Activated T-helper 1 cell treated with anti-CD3 and anti-CD28 coated beads, Interleukin-12 subunit alpha, Interleukin-12 subunit beta, Interleukin-2, Interleukin-4 antibody, amounts not matched to agents 30 ng/mL and 10 ng/mL and 1 ng/mL, durations not matched to agents 14 hours and 24 hours and 36 hours (primary cell): ENCODE measurements around the gene SUN3. TPM values are rescaled to one million over a fixed set of nuclear protein-coding genes. Genes with fewer than 3 reads are reported as not detected.
"Not testable (repeated sequence)": the region's sequence is repeated elsewhere in the genome, so short reads cannot be mapped to it uniquely, and the experiment has no call there.

Experiments used
- DNase-seq: peaks from one replicate; pipeline ENCODE4 v3.0.0; 2021; ENCODE audit warnings: low spot score
- H3K27ac Mint-ChIP-seq: one replicate; pipeline ENCODE4 v1.8.0; 2021; ENCODE audit warnings: mild to moderate bottlenecking, mixed read lengths
- H3K27me3 Mint-ChIP-seq: one replicate; pipeline ENCODE4 v1.8.0; 2022; ENCODE audit warnings: mild to moderate bottlenecking, moderate library complexity, mixed read lengths; ENCODE audit not compliant: insufficient read depth
- H3K36me3 Mint-ChIP-seq: one replicate; pipeline ENCODE4 v1.8.0; 2021; ENCODE audit warnings: low read depth, mixed read lengths
- H3K4me1 Mint-ChIP-seq: one replicate; pipeline ENCODE4 v1.8.0; 2021; ENCODE audit warnings: low read depth, mixed read lengths
- H3K4me3 Mint-ChIP-seq: one replicate; pipeline ENCODE4 v1.8.0; 2021; ENCODE audit warnings: mild to moderate bottlenecking, moderate library complexity, mixed read lengths
- H3K9me3 Mint-ChIP-seq: one replicate; pipeline ENCODE4 v1.8.0; 2021; ENCODE audit warnings: mixed read lengths
- intact Hi-C: fragments of 100-400 bp; cut with micrococcal nuclease; formaldehyde crosslinking; loops from one replicate; pipeline ENCODE4 v1.15.1; 2024
- total RNA-seq: library from RNA; stranded (reverse); gene quantifications from 2 replicates; pipeline ENCODE4 v1.2.3, GENCODE V29; 2022

The SUN3 gene
- total RNA-seq, 1 donor from 2014 or later: not detected

DNA sequence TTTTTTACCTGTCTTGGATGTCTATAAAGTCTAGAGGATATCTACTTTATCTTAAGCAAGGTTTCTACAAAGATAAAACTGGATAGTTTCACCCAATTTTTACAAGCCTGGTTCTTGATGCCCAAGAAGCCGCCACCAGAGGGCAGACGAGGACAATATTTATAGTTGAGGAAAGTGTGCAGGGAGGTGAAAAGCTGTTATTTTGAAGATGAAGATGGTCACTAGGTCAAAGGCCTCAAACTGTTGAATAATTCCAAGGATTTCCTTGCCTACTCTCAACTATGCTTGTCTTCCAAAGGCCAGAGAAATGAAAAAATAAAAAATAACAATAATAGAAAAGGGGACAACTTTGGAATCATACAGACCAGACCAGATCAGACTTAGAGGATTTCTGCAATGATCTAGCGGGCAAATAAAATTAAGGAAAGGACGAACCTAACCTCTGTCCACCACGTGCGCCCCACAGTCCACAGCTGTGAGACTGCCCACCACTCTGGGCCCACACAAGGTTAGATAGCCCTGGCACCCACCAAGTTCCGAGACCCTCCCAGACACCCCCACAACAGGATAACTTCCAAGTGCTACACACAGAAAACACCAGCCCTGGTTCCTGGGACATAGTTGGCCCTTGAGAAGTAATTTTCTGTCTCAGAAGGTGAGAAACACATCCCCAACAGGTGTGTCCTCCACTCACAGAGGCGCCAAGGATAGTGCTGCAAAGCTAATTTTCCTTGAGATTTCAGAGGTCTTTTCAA is 83.5 kb downstream of the SUN3 start:
- intact Hi-C loops: loop anchor here (1.0 to 5.0 kb wide), 4 partner anchors 24 to 352 kb away; no protein-coding TSS in a partner anchor
- peak; percentile 44 for DNase-seq
- Mint-ChIP-seq H3K27ac (no peak overlapping the region), H3K27me3 (no peaks in the 10 kb centered on the region), H3K36me3 (no peaks in the 10 kb centered on the region), H3K9me3 (no peaks in the 10 kb centered on the region), H3K4me3 (no peak overlapping the region), H3K4me1 (no peaks in the 10 kb centered on the region)

DNA sequence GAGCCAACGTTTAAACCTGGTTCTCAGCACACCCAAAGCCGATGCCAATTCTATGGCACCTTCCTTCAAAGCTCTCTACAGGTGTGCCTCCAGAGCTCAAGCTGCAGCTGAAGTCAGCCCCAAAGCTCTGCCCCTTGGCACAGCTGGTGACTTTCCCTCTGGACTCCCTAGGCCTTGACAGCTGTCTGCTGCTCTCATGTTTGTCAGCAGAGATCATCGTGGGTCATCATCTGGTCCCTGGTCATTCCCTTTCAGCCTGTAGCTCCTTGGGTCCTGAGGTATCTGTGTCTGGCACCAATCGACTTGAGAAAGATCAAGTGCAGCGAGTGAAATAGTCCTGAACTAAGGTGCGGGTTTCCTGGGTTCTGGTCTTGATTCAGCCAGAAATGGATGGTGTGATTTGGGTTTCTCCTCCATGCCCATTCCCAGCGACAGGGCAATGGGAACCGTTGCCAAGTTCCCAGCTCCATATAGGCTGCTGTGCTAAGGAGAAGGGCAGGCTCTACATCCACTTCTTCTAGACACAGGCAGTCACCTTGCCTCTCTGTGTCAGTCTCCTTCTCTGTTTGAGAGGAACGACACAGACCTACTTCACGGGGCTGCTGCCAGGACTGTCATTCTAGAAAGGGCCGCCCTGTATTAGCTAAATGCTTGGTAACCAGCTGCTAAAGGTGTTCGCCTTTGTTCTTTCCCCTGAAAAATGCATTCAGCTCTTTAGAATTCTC is 84.2 kb downstream of the SUN3 start:
- Mint-ChIP-seq H3K36me3 (no peaks in the 10 kb centered on the region), H3K27ac (no peak overlapping the region), H3K4me1 (no peaks in the 10 kb centered on the region), H3K9me3 (no peaks in the 10 kb centered on the region), H3K4me3 (no peak overlapping the region), H3K27me3 (no peaks in the 10 kb centered on the region)
- intact Hi-C loops: loop anchor here (1.0 to 5.0 kb wide), 4 partner anchors 25 to 353 kb away; no protein-coding TSS in a partner anchor
- DNase-seq: no peak

DNA sequence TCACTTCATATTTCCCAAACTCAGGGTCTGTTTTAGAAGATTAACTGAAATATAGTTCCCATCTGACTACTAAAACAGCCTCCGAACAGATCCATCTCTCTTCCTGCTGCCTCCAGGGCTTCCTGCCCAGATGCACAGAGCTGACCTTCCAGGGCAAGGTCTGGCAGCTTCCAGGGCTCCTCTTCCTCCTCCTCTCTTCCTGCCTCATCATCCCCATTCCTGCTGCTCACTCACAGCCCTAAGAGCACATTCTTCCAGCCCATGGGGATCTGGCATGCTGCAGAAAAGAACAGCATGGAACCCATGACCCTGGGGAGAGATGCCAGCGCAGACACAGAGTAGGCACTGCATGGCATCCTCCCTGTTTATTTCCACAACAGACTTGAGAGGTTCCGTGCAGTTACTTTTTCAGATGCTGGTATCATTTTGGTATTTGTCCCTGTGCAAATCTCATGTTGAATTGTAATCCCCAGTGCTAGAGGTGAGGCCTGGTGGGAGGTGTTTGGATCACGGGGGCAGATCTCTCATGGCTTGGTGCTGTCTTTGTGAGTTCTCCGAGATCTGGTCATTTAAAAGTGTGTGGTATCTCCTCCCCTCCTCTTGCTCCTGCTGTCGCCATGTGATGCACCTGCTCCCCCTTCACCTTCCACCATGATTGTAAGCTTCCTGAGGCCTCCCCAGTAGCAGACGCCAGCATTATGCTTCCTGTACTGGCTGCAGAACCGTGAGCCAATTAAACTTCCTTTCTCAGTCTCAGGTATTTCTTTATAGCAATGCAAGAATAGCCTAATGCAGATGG is 85.0 kb downstream of the SUN3 start:
- Mint-ChIP-seq H3K4me3 (no peak overlapping the region), H3K27ac (no peak overlapping the region), H3K36me3 (no peaks in the 10 kb centered on the region), H3K9me3 (no peaks in the 10 kb centered on the region), H3K4me1 (no peaks in the 10 kb centered on the region), H3K27me3 (no peaks in the 10 kb centered on the region)
- intact Hi-C loops: no loop called here
- DNase-seq: no peak

DNA sequence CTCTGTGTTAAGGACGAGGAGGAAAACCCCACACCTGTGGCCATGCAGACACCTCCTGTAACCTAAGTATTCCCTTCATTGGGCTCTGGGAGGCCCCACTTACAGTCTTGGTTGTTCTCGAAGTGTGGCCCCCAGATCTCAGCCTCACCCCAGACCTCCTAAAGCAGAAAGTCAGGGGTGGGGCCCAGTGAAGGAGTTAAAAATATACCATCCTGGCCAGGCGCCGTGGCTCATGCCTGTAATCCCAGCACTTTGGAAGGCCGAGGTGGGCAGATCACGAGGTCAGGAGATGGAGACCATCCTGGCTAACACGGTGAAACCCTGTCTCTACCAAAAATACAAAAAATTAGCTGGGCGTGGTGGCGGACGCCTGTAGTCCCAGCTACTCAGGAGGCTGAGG is 86.3 kb downstream of the SUN3 start:
- H3K27me3 Mint-ChIP-seq, H3K4me3 Mint-ChIP-seq, intact Hi-C loops, H3K27ac Mint-ChIP-seq, H3K9me3 Mint-ChIP-seq, DNase-seq, H3K36me3 Mint-ChIP-seq, H3K4me1 Mint-ChIP-seq: not testable (repeated sequence)

DNA sequence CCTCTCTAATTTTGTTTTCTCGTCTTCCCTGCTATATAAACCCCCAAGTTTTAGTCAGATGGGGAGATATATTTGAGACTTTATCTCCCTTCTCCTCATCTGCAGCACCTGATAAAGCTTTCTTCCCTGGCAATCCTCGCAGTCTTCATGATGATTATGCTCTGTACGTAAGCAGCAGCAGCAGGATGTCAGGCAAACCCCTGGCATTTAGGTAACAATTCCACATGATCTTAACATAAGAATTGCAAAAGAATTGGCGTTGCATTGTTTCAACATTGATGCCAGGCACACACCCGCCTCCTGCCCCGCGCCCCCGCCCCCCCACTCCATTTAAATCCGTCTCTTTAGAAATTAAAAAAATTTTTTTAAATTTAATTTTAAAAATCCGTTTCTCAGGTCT is 86.8 kb downstream of the SUN3 start:
- Mint-ChIP-seq H3K27ac (no peak overlapping the region), H3K4me1 (peaks cover 6% of the 10 kb centered on the region), H3K27me3 (no peaks in the 10 kb centered on the region), H3K9me3 (no peaks in the 10 kb centered on the region), H3K4me3 (no peak overlapping the region), H3K36me3 (no peaks in the 10 kb centered on the region)
- no peak for DNase-seq
- intact Hi-C loops: no loop called here

DNA sequence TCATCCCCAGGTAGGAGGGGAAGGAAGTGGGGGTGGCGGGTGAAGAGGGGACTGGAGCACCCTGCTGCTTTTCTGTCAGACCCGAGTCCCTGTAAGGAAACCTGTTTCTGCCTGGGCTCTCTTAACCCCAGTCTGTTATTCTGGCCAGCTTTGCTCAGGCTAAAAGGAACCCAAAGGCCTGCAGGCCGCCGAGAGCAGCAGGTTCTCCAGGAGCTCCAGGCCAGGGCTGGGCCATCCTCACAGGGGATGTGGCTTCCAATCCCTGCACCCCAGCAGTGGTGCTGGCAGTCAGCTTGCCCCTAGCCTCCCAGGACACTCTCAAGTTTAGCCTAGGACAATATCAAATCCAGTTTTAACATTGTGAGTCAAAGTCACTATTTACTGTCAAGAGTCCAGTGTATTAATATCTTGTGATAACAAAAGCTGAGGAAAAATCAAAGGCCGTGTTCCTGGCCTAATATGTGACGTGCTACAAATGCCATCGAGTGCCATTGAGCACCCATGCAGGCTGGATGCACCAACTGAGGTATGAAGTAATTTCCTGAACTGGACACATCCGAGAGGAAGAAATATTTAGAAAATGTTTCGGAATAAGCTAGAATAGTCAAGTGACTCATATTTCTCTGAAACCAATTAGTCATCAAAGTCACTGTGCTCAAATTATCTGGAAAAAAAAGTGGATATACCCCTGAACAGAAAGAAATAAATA is 87.6 kb downstream of the SUN3 start:
- intact Hi-C loops: no loop called here
- H3K27ac Mint-ChIP-seq: no peak overlapping the region
- no peaks in the 10 kb centered on the region for H3K9me3 Mint-ChIP-seq
- peaks cover 6% of the 10 kb centered on the region for H3K4me1 Mint-ChIP-seq
- DNase-seq: no peak
- no peak overlapping the region for H3K4me3 Mint-ChIP-seq
- H3K36me3 Mint-ChIP-seq: no peaks in the 10 kb centered on the region
- H3K27me3 Mint-ChIP-seq: no peaks in the 10 kb centered on the region

DNA sequence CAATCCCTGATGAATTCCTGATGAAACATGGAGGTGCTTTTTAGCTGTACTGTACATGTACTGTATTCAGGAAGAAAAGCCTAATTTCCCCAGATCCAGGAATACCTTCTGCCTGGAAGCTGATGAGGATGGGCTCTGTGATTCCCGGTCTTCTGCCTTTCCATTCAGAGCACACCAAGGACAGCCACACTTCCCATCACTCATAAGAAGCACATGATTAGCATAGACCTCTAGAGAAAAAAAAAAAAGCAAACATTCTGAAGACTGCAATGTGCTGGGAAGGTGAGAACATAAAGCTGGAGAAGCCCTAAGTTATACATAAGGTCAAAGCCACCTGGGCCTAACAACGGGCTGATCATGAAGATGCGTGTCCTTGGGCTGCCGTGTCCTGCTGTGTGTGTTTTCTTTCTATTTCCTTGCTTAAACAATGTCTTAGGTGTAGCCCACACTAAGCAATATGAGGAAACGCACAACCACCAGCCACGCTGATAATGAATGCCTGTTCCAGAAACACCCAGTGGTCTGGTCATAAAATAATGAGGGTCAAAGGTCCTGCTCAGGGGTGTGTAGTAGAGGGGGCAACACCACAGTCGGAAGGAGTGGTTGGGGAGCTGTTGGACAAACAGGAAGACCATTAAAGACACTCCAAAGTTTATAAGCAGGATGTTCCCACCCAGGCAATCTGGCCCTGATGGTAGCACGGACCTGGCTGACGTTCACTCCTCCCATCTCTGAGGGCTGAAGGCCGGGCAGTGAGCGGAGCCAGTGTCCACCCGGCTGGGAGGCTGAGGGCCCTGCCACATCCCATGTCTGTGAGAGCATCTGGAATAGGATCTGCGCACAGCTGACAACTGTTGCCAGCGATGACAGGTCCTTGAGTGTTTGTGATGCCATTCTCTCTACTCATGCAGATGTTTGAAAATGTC is 88.6 kb downstream of the SUN3 start:
- no peak overlapping the region for H3K27ac Mint-ChIP-seq

DNA sequence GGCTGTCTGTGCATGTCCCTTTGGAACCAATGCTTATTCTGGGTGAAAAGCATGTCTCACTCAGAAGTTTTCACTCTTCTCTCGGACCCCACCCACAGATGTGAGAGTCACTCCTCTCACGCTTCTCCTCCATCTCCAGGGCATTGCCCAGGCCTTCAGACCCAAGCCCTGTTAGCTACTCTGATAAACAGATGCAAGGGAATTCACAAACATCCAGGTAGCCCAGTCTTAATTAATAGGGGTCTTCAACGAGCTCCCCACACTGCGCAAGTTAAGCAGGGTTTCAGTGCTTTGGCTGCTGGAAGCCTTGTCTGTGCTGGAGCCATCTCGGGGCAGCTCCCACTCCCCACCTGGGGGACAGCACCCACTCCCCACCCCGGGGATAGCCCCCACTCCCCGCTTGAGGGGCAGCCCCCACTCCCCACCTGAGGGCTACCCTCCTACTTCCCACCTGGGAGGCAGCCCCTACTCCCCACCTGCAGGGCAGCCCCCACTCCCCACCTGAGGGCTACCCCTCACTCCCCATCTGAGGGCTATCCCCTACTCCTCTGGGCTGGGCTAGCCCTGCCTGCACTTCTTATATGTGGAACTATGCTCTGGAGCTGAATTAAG is 89.4 kb downstream of the SUN3 start:
- Mint-ChIP-seq H3K36me3 (no peaks in the 10 kb centered on the region), H3K27me3 (no peaks in the 10 kb centered on the region), H3K4me1 (peaks cover 6% of the 10 kb centered on the region), H3K9me3 (no peaks in the 10 kb centered on the region), H3K4me3 (no peak overlapping the region), H3K27ac (no peak overlapping the region)
- DNase-seq: no peak
- intact Hi-C loops: no loop called here

More for the DNA sequence above, 88.6 kb downstream of the SUN3 start:
- H3K9me3 Mint-ChIP-seq: no peaks in the 10 kb centered on the region
- DNase-seq: no peak
- no peaks in the 10 kb centered on the region for H3K36me3 Mint-ChIP-seq
- no peak overlapping the region for H3K4me3 Mint-ChIP-seq
- no peaks in the 10 kb centered on the region for H3K27me3 Mint-ChIP-seq
- intact Hi-C loops: no loop called here
- peaks cover 6% of the 10 kb centered on the region for H3K4me1 Mint-ChIP-seq

DNA sequence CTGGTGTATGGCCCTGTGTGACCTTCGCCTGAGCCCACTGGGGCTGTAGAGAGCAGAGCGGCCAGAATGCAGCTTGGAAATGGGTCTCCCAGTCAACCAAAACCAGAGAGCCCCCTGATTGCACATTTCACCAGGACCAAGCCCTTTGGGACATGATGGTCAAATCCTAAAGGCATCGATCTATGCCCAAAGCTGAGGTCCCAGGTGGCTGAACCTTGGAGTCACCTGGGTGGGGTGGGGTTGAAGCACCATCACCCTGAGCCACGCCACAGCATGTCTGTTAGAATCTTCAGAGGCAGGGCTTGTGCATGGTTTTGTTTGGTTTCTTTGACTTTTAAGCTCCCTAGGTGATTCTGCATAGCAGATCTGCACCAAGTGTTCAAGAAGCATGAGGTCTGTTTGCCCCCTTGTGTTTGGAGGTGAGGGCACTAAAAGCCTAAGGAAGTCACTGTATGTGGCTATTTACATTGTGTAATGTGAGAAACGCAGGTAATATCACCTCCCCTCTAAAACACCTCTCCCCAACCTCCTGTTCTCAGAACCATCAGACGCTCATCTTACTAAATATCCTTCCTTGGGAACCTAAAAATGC is 90.2 kb downstream of the SUN3 start:
- no peak for DNase-seq
- Mint-ChIP-seq H3K27me3 (no peaks in the 10 kb centered on the region), H3K9me3 (no peaks in the 10 kb centered on the region), H3K4me3 (no peak overlapping the region), H3K4me1 (peaks cover 6% of the 10 kb centered on the region), H3K36me3 (no peaks in the 10 kb centered on the region), H3K27ac (no peak overlapping the region)
- intact Hi-C loops: no loop called here

DNA sequence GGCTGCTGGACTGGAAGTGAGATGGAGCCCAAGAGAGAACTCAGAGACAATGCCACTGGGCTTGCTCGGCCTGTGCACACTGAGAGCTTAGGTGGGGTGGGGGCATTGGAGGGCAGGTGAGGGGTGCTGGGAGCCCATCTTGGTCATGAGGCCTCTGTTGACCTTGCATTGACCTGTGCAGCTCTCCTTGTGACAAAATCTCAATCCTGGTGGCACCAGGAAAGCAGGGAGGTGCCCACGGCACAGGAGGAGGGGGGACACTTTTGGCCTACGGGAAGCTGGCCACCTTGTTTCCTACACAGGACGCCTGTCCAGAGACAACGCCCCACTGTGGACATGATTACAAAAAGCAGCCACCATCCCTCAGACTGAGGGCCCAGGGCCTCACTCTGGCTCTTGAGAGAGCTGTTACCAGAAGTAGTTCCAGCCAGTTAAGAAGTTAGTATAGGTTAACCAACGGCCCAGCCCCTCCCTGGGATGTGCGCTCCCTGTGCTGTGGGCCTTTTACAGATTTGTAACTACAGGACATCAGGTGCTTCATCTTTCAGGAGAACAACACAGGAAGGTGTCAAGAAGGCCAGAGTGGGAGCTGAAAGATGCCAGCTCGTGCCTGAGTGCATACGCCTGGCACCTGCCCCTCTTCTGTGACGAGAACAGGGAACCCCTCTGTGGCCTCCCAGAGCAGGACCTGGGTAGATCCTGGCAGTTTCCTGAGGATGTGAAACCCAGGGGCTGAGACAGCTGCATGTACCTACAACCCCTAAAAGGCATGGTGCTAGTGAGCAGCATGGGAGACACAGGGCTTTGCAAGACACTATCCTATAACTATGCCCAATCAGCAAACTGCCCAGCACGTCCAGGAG is 91.0 kb downstream of the SUN3 start:
- Mint-ChIP-seq H3K9me3 (no peaks in the 10 kb centered on the region), H3K4me3 (no peak overlapping the region), H3K4me1 (peaks cover 6% of the 10 kb centered on the region), H3K27me3 (no peaks in the 10 kb centered on the region), H3K27ac (peak overlapping the region; percentile 40), H3K36me3 (no peaks in the 10 kb centered on the region)
- no peak for DNase-seq
- intact Hi-C loops: no loop called here
